Measurements from ENCODE around the gene HOXB1. TPM values are rescaled to one million over a fixed set of nuclear protein-coding genes. Genes with fewer than 3 reads are reported as not detected.

The HOXB1 gene
- total and polyA plus RNA-seq, 2 donors (not counting 3 experiments of a cell fraction or from before 2014, with no cell fraction given): not detected

DNA sequence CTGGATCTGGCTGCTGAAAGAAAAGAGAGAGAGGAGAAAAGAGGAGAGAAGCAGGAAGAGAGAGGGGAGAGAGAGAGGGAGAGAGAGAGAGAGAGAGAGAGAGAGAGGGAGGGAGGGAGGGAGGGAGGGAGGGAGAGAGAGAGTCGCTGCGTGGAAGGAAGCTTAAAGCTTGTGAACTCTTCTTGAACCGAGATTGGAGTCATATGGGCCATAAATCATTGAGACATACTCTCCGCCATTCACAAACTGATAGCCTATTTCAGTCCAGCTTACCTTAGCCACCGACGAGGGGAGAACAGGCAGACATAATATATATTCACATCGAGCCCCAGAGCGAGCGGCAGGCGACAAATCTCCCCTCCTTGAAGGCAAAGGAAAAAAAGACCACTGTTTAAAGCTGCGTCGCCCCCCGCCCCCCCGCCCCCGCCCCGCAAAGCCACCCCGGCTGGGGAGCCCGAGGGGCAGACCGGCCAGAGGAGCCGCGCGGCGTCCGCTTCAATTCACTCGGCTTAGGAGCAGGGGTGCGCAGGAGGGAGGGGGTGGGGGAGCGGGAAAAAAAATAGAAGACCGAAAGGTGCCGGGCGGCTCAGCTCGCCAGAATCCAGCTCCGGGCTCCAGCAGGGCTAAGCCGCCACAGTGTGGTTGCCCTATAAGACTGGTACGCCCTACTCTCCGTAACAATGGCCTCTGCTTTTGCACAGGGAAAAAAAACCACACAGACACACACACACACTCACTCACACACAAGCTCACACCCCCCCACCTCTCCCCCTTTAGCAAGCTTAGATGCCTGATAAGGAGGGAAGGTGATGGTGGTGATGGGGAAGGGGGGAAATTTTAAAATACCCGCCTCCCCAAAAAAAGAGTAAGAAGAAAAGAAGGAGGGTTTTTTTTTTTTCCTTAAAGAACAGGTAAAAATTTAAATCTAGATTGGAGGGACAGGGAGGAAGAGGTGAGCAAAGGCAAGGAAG, 24.7 kb upstream of the HOXB1 start:
- Histone ChIP-seq H3K4me1 (ENCODE audit: control insufficient read depth, extremely low read depth, insufficient read depth, low read length) (peaks cover 28% of the 10 kb centered on the region), H3K27ac (ENCODE audit: insufficient read depth, low read depth, low read length) (no peak overlapping the region), H4K20me1 (replicated peaks; ENCODE audit: control insufficient read depth, extremely low read depth, insufficient read depth, low read length) (no peaks in the 10 kb centered on the region), H3K36me3 (ENCODE audit: control insufficient read depth in 2 of 2, extremely low read depth in 1 of 2, insufficient read depth in 2 of 2, low read length in 2 of 2) (peaks cover 3 to 10% of the 10 kb centered on the region in 2 experiments), H2AFZ (ENCODE audit: low read depth, low read length) (no peak overlapping the region), H3K9me3 (replicated peaks; ENCODE audit: control insufficient read depth, insufficient read depth, low read length) (no peaks in the 10 kb centered on the region), H3K9ac (replicated peaks; ENCODE audit: extremely low read depth, insufficient read depth, low read length) (peak overlapping the region; percentile 32), H3K4me2 (ENCODE audit: insufficient read depth, low read length) (peak overlapping the region; percentile 74), H3K27me3 (ENCODE audit: control insufficient read depth in 2 of 2, insufficient read depth in 2 of 2, low read length in 2 of 2) (no peaks in the 10 kb centered on the region), H3K9me1 (replicated peaks; ENCODE audit: control insufficient read depth, extremely low read depth, insufficient read depth, low read length) (no peaks in the 10 kb centered on the region), H3K4me3 (replicated peaks in 1 of 3; ENCODE audit: insufficient read depth in 1 of 3, low read depth in 1 of 3, low read length in 3 of 3) (peak overlapping the region; percentile 13 to 31 (median 14)), H3K79me2 (ENCODE audit: control insufficient read depth, insufficient read depth, low read length) (peaks cover 54% of the 10 kb centered on the region)
- ChIA-PET POLR2A (interaction anchor here (0.8 to 2.8 kb wide), 5 partner anchors 8 to 27 kb away, joined by 3 to 10 read pairs (median 4); no protein-coding TSS in a partner anchor), CTCF (interaction anchor here (0.9 to 3.7 kb wide), 14 partner anchors 8 to 340 kb away, joined by 3 to 23 read pairs (median 4); partner anchors contain the start of gene HOXB5)
- TF ChIP-seq MAX (IDR thresholded peaks at IDR 0.05; ENCODE audit: insufficient read depth, insufficient read length) (no peak), GATA2 (IDR thresholded peaks at IDR 0.05; ENCODE audit: insufficient read depth, insufficient read length, low read depth, low read length) (no peak), EZH2 (IDR thresholded peaks at IDR 0.05; ENCODE audit: borderline replicate concordance, low read depth, low read length, severe bottlenecking) (no peak), JUN (IDR thresholded peaks at IDR 0.05; ENCODE audit: borderline replicate concordance, insufficient read depth, insufficient read length, low read depth) (no peak), MYC (IDR thresholded peaks at IDR 0.05; ENCODE audit: low read depth, low read length) (no peak), POLR2AphosphoS5 (IDR thresholded peaks at IDR 0.05; ENCODE audit: insufficient read depth, low read depth, low read length) (no peak)
- TF ChIP-seq, protein P1, sequence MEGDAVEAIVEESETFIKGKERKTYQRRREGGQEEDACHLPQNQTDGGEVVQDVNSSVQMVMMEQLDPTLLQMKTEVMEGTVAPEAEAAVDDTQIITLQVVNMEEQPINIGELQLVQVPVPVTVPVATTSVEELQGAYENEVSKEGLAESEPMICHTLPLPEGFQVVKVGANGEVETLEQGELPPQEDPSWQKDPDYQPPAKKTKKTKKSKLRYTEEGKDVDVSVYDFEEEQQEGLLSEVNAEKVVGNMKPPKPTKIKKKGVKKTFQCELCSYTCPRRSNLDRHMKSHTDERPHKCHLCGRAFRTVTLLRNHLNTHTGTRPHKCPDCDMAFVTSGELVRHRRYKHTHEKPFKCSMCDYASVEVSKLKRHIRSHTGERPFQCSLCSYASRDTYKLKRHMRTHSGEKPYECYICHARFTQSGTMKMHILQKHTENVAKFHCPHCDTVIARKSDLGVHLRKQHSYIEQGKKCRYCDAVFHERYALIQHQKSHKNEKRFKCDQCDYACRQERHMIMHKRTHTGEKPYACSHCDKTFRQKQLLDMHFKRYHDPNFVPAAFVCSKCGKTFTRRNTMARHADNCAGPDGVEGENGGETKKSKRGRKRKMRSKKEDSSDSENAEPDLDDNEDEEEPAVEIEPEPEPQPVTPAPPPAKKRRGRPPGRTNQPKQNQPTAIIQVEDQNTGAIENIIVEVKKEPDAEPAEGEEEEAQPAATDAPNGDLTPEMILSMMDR (IDR thresholded peaks at IDR 0.05; ENCODE audit: extremely low read depth in 1 of 2, insufficient read depth in 1 of 2, low read depth in 1 of 2, low read length in 2 of 2): no peak
- intact Hi-C loops (cut with micrococcal nuclease) (loop anchor here (2.0 kb wide), 1 partner anchor 15 kb away; no protein-coding TSS in a partner anchor), dilution Hi-C loops (cut with MboI; ENCODE audit: extremely low pct_ligation_motif_present, low sequenced_read_pairs) (no loop called here)
- peak; percentile 89 for DNase-seq (ENCODE audit: low read depth, low spot score)
- BruUV-seq (replicated peaks): no TSS peak
- peak; percentile 95 for FAIRE-seq
